Keratinocyte (primary cell): Measurements from ENCODE around the gene SALL4. TPM values are rescaled to one million over a fixed set of nuclear protein-coding genes. Genes with fewer than 3 reads are reported as not detected.

ENCODE experiments used
- DNase-seq: peaks from one replicate; pipeline ENCODE4 v3.0.0-alpha.2; 2011; ENCODE audit warnings: low read depth, missing footprints, low spot score
- FAIRE-seq: peaks from 2 replicates; lab custom pipeline; 2011; peaks lifted over from hg19 to GRCh38; lab: Jason Lieb, UNC
- H2AFZ ChIP-seq: 2 replicates; pipeline ENCODE4 v1.6.0; 2012; ENCODE audit warnings: low read length, control low read depth, inconsistent platforms; ENCODE audit not compliant: control insufficient read depth
- H3K27ac ChIP-seq: 2 replicates; pipeline ENCODE4 v1.5.1; 2011; ENCODE audit warnings: low read length; ENCODE audit not compliant: control insufficient read depth, insufficient read depth
- H3K27me3 ChIP-seq: 3 replicates; pipeline ENCODE4 v1.6.0; 2011; ENCODE audit warnings: low read length; ENCODE audit not compliant: control insufficient read depth, insufficient read depth; ENCODE audit errors: extremely low read depth
- H3K36me3 ChIP-seq, 2 experiments: 2 replicates in 1 of 2; 3 replicates in 1 of 2; pipeline ENCODE4 v1.5.1; 2011; ENCODE audit warnings: low read length in 2 of 2, mild to moderate bottlenecking in 1 of 2; ENCODE audit not compliant: control insufficient read depth in 2 of 2, insufficient read depth in 2 of 2; ENCODE audit errors: extremely low read depth in 1 of 2
- H3K4me1 ChIP-seq: 3 replicates; pipeline ENCODE4 v1.5.1; 2011; ENCODE audit warnings: low read length; ENCODE audit not compliant: control insufficient read depth, insufficient read depth; ENCODE audit errors: extremely low read depth
- H3K4me2 ChIP-seq: 3 replicates; pipeline ENCODE4 v1.6.0; 2011; ENCODE audit warnings: low read depth, low read length; ENCODE audit not compliant: control insufficient read depth, insufficient read depth; ENCODE audit errors: extremely low read depth
- H3K4me3 ChIP-seq, 3 experiments: fragments of 200-600 bp in 1 of 3; sonication (generic) in 1 of 3; 2 replicates in 2 of 3; 3 replicates in 1 of 3; pipeline ENCODE4 v1.5.1; 2011 to 2016; ENCODE audit warnings: low read length in 3 of 3, mild to moderate bottlenecking in 3 of 3, control low read depth in 2 of 3, inconsistent platforms in 1 of 3, low read depth in 1 of 3, mixed read lengths in 1 of 3, mixed run types in 1 of 3, moderate library complexity in 1 of 3; ENCODE audit not compliant: control insufficient read depth in 2 of 3, insufficient read depth in 2 of 3; ENCODE audit errors: extremely low read depth in 1 of 3
- H3K79me2 ChIP-seq: 2 replicates; pipeline ENCODE4 v1.6.0; 2012; ENCODE audit warnings: low read length; ENCODE audit not compliant: control insufficient read depth, insufficient read depth
- H3K9ac ChIP-seq: 3 replicates; pipeline ENCODE4 v1.6.0; 2011; ENCODE audit warnings: low read length; ENCODE audit not compliant: control insufficient read depth, insufficient read depth; ENCODE audit errors: extremely low read depth
- H3K9me1 ChIP-seq: 3 replicates; pipeline ENCODE4 v1.6.0; 2011; ENCODE audit warnings: low read length; ENCODE audit not compliant: control insufficient read depth, insufficient read depth; ENCODE audit errors: extremely low read depth
- H3K9me3 ChIP-seq: 2 replicates; pipeline ENCODE4 v1.5.1; 2012; ENCODE audit warnings: low read depth, low read length; ENCODE audit not compliant: control insufficient read depth
- H4K20me1 ChIP-seq: 3 replicates; pipeline ENCODE4 v1.6.0; 2011; ENCODE audit warnings: low read length; ENCODE audit not compliant: control insufficient read depth, insufficient read depth; ENCODE audit errors: extremely low read depth
- EZH2 ChIP-seq: IDR thresholded peaks from one replicate; pipeline ENCODE4 v1.6.1; 2012; ENCODE audit warnings: inconsistent platforms, mild to moderate bottlenecking, low read length, moderate library complexity
- dilution Hi-C: fragments of 300-500 bp; cut with MboI; formaldehyde crosslinking; loops from one replicate; pipeline ENCODE4 v1.7.0; 2020; ENCODE audit warnings: low sequenced_read_pairs; ENCODE audit not compliant: extremely low pct_ligation_motif_present
- polyA plus RNA-seq, 5 experiments: library from polyadenylated mRNA; depleted of rRNA in 3 of 5; stranded (reverse) in 3 of 5; stranded (forward) in 1 of 5; unstranded in 1 of 5; fragments of >200 nt; gene quantifications; 1 replicate in 1 of 5; 2 replicates in 3 of 5; 3 replicates in 1 of 5; pipeline versions ENCODE4 v1.2.1 to v1.2.3, GENCODE V29; 2011 to 2012; ENCODE audit warnings: missing spikeins in 2 of 5, low read depth in 1 of 5, low replicate concordance in 1 of 5
- TF ChIP-seq, protein P1 (sequence below), 3 experiments: IDR thresholded peaks in 1 of 3; conservative IDR thresholded peaks in 1 of 3; optimal IDR thresholded peaks in 1 of 3; 2 replicates in 2 of 3; 3 replicates in 1 of 3; pipeline versions ENCODE3 to v1.5.1; 2011; ENCODE audit warnings: low read length in 3 of 3, mild to moderate bottlenecking in 3 of 3, moderate library complexity in 2 of 3, control low read depth in 1 of 3, inconsistent platforms in 1 of 3; ENCODE audit not compliant: insufficient read depth in 2 of 3; ENCODE audit errors: extremely low read depth in 1 of 3

SALL4 gene
- polyA plus RNA-seq, 1 donor (not counting 4 experiments of a cell fraction or from before 2014, with no cell fraction given): 0.04 TPM

DNA sequence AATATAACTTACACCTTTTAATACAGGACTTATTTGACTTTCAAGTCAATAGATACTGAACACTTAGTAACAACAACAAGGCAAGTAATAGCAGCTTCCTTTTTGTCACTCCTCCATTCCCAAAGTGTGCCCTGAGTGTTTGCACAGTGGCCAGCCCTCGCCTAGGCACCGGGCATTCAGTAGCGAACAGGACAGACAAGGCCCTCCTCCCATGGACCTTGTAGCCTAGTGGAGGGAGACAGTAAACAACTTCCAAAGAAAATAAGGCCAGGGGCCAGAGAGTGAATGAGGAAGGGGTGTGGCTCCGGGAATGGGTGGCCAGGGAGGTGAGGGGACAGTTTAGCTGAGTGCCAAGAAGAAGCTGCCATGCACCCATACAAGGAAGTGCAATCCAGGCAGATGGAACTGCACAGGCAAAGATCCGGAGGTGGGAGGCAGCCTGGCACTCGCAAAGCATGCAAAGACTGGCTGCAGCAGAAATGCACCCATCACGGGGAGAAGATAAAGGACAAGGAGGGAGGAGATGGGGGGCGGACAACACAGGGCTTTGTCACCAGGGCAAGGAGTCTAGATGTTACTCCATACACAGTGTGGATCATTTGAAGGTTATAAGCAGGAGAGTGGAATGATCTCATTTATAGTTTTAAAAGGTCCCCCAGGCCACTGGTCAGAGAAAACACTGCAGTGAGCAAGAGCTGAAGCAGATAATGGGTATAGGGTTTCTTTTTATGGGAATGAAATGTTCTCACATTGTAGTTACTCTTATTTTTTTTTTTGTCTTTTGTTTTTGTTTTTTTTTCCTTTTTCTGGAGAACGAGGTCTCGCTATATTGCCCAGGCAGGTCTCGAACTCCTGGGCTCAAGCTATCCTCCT, 66.4 kb downstream of the SALL4 start:
- H2AFZ ChIP-seq: no peak overlapping the region
- no peaks in the 10 kb centered on the region for H3K4me1 ChIP-seq
- no peak overlapping the region for H3K27ac ChIP-seq
- H3K79me2 ChIP-seq: no peaks in the 10 kb centered on the region
- no peaks in the 10 kb centered on the region for H3K36me3 ChIP-seq
- no peak overlapping the region for H3K4me3 ChIP-seq
- H3K9me3 ChIP-seq: no peaks in the 10 kb centered on the region
- no peak overlapping the region for H3K9ac ChIP-seq
- DNase-seq: no peak
- FAIRE-seq: no peak
- no peaks in the 10 kb centered on the region for H3K9me1 ChIP-seq
- H3K4me2 ChIP-seq: no peak overlapping the region
- H4K20me1 ChIP-seq: no peaks in the 10 kb centered on the region
- TF ChIP-seq EZH2: no peak
- TF ChIP-seq, protein P1, sequence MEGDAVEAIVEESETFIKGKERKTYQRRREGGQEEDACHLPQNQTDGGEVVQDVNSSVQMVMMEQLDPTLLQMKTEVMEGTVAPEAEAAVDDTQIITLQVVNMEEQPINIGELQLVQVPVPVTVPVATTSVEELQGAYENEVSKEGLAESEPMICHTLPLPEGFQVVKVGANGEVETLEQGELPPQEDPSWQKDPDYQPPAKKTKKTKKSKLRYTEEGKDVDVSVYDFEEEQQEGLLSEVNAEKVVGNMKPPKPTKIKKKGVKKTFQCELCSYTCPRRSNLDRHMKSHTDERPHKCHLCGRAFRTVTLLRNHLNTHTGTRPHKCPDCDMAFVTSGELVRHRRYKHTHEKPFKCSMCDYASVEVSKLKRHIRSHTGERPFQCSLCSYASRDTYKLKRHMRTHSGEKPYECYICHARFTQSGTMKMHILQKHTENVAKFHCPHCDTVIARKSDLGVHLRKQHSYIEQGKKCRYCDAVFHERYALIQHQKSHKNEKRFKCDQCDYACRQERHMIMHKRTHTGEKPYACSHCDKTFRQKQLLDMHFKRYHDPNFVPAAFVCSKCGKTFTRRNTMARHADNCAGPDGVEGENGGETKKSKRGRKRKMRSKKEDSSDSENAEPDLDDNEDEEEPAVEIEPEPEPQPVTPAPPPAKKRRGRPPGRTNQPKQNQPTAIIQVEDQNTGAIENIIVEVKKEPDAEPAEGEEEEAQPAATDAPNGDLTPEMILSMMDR (optimal IDR thresholded peaks at IDR 0.05 in 1 of 3, IDR thresholded peaks at IDR 0.05 in 1 of 3, conservative IDR thresholded peaks at IDR 0.05 in 1 of 3; ENCODE audit: extremely low read depth in 1 of 3, insufficient read depth in 2 of 3, low read length in 3 of 3): no peak
- dilution Hi-C loops: no loop called here
- no peaks in the 10 kb centered on the region for H3K27me3 ChIP-seq

DNA sequence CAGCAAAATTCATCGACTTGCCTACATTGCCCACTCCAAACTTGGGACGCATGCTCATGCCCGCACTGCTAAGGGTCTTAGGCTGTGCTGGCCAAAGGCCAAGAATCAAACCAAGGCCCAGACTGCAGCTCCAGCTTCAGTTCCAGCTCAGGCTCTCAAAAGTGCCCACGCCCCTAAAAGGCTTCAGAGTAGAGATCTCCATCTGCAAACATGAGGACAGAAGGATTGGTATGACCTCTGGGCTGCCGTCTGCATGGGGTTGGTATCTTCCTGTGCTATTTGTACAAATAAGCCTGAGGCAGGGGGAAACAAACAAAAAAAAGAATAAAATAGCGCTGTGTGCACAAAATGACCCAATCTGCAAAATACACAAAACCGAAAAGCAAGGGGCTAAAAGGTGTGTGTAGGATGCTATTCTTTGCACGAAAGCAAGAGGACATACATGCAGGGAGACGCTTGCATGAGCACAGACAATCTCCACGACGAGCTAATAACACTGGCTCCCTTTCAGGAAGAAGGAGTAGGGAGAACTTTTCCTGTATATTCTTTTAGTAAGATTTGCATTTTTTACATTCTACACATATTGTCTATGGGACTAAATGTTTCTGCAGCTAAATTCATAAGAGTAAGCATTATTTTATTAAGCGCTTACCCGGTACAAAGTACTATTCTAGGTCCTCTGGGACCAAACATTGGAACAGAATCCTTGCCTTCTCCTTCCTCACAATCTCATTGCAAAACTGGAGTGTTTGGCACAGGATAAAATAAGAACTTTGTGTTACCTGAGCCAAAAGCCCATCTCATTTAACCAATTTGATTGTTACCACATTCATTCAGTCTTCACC, 67.2 kb downstream of the SALL4 start:
- H2AFZ ChIP-seq: no peak overlapping the region
- H4K20me1 ChIP-seq: no peaks in the 10 kb centered on the region
- dilution Hi-C loops: no loop called here
- H3K27me3 ChIP-seq: no peaks in the 10 kb centered on the region
- DNase-seq (no peak), FAIRE-seq (no peak)
- no peak overlapping the region for H3K27ac ChIP-seq
- H3K4me3 ChIP-seq: no peak overlapping the region
- no peak overlapping the region for H3K9ac ChIP-seq
- H3K4me1 ChIP-seq: no peaks in the 10 kb centered on the region
- H3K4me2 ChIP-seq: no peak overlapping the region
- no peaks in the 10 kb centered on the region for H3K9me1 ChIP-seq
- no peaks in the 10 kb centered on the region for H3K36me3 ChIP-seq
- no peaks in the 10 kb centered on the region for H3K9me3 ChIP-seq
- H3K79me2 ChIP-seq: no peaks in the 10 kb centered on the region
- TF ChIP-seq, protein P1 (optimal IDR thresholded peaks at IDR 0.05 in 1 of 3, IDR thresholded peaks at IDR 0.05 in 1 of 3, conservative IDR thresholded peaks at IDR 0.05 in 1 of 3; ENCODE audit: extremely low read depth in 1 of 3, insufficient read depth in 2 of 3, low read length in 3 of 3): no peak
- no peak for TF ChIP-seq EZH2
